GOT3 (cell line): Measurements from ENCODE around the gene MFSD6.

Source experiments
- DNase-seq: peaks from one replicate; lab custom pipeline; 2025; ENCODE audit warnings: mixed read lengths; lab: John Stamatoyannopoulos, UW

Gene MFSD6

DNA sequence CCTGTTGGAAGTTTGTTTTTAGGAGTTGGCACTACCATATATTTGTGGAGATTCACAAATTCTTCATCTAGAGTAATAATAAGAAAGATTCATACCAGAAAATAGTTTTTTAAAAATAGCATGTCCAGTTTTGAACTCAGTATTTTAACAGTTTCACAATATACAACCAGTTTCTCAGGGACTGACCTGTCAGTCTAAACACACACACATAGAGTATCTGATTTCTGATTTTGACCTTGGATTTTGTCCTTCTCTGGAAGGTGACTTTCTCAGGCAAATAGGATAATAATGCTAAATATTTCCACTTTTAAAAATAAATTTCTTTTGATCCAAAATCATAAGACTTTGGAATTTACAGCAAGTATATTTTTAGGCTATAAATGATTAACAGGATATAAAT lies 32.0 kb downstream of the MFSD6 start:
- no peak for DNase-seq

DNA sequence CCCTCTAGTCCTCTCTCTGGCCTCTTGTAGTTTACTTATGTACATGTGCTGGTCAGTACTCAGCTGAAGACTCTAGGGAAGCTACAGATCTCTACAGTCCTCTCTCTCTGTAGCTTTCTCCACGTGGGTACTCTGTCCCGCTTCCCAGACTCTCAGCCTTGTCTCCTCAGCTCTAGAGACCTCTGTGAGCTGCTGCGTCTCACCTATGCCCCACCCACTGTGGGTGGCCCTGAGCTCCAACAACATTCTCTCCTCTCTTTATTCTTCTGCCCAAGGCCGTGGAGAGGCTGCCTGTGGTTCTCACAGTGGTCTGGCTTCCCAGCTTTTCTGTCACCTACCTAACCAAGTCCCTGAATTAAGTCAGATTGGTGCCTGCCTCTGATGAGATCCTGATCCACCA lies 33.4 kb downstream of the MFSD6 start:
- no peak for DNase-seq

- no peak for DNase-seq
Measured at GRCh38 chr2:190443055-190443454, 34.9 kb downstream of the MFSD6 start.

- no peak for DNase-seq
Measured at GRCh38 chr2:190443778-190444481, 35.8 kb downstream of the MFSD6 start.

GRCh38 chr2:190444976-190445375 lies 36.8 kb downstream of the MFSD6 start:
- DNase-seq, result no peak

DNA sequence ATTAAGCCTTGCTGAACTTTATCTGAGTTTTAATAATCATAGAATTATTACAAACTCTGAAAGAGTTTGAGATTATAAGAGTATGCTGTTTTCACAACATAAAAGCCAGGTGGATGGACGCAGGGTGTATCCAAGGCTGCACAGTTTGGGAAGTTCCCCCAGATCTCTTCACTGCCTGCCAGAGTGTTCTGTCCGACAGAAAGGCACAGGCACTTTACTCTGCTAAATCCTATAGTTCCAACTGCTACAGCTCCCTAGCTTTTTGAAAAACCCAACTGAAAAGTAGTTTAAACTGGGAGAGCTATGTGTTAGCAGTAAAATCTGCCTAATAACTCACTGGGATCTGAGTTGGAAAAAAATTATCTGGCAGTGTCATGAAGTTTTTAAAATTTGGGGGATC lies 38.0 kb downstream of the MFSD6 start:
- no peak for DNase-seq

- DNase-seq, result no peak
Measured at GRCh38 chr2:190446750-190447516, 38.8 kb downstream of the MFSD6 start.

DNA sequence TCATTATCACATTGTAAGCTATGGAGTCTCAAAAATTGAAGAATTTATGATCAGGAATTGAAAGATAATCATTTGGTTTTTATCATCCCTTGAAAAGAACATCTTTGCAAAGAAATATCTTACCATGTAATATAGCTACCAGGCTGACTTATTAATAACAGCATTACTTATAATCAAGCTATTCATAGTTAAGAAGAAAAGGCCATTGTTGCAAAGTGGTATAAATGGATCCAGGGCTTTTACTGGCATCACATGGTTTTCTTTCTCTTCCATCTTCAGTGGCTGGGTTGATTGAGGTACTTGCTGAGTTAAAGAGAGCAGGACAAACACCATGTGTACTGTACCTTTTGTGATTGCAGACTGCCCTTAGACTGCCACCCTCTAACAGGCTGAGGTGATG lies 39.6 kb downstream of the MFSD6 start:
- no peak for DNase-seq

DNA sequence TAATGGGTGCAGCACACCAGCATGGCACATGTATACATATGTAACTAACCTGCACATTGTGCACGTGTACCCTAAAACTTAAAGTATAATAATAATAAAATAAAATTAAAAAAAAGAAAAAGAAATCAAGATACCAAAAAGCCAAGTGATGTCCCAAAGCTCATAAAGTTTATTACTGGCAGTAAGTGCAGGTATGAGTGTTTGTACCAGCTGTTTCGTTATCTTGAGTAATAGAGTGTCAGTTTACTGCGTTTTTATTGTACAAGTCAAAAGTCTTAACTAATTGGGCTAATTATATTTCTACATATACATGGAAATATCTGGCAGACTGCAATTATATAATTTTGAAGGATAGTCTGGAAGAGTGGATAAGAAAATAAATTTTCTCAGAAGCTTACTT lies 41.8 kb downstream of the MFSD6 start:
- DNase-seq, result no peak

GRCh38 chr2:190450363-190450762 lies 42.2 kb downstream of the MFSD6 start:
- no peak for DNase-seq

DNA sequence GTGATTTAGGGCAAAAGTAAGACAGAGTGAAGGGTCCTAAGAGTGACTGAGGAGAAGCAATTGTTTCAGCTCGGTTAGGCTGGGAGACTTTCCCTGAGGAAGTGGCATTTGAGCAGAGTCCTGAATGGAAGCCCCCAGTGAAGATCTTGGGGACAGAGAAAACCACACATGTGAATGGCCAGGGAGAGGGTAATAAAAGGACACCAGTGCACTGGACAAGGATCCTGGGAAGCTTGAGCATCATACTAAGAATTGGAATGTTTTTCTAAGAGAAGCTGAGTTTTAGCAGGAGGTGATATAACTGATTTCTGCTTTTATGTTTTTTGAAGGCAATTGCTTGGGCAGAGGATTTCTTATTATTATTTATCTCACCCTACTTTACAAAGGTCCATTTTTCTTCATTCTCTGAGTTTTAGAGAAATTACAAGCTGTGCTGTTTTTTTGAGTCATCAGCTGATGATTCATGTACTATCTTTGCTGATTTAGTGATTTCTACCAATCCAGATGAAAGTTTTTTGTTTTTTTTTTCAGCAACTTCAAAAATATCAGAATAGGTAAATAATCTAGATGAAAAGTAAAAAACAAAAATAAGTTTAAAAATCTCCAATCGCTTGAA lies 43.5 kb downstream of the MFSD6 start:
- no peak for DNase-seq

DNA sequence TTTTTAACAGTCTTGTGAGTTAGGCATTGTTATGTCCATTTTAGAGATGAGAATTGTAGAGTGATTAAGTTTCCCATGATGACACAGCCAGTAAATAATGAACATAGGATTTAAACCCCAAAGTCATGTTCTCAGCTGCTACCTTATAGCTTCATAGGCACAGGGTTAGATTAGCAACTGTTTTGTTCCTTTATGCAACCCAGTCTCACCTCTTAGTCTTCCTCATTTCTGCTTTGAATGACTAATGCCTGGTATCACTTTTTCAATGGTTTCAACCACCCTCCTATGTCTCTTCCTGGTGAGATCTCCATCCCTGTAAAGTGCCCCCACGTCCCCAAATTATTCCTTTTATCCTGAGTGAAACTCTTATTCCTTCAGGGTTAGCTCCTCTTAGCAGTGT lies 44.3 kb downstream of the MFSD6 start:
- no peak for DNase-seq

DNA sequence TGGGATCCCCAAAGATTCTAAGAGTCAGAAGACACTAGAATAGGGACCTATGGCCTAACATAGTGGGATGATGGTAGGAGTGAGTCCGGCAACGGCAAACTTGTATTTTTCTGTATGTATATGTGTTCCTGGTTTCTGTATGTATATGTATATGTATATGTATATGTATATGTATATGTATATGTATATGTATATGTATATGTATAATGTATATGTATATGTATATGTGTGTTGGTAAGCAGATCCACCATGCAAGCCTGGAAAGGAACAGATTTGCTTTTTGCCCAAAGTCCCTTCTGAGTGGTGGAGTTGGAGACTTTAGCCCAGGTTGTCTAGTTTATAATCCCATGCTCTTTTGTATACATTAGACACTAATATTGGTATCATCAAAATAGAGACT lies 46.6 kb downstream of the MFSD6 start:
- no peak for DNase-seq

- DNase-seq, result no peak
Measured at GRCh38 chr2:190455358-190456095, 47.4 kb downstream of the MFSD6 start.

DNA sequence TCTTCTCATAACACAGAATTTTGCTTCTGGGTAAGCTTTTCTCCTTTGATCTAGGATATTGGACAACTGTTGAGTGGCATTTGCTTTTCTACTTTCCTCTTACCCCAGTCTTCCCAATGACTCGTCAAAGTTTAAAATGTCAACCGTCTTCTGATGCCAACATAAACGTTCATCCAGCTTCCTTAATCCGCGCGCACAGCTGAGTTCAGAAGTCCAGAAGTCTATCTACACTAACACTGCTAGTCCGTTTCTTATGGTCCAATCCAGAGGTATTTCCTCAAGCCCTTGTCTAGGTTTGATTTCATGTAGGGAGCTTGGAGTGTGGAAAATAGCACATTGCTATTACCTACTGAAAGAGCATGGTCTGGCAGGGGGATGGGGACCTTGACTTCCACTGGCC lies 48.7 kb downstream of the MFSD6 start:
- DNase-seq, result no peak

GRCh38 chr2:190457256-190457655 lies 49.1 kb downstream of the MFSD6 start:
- no peak for DNase-seq

DNA sequence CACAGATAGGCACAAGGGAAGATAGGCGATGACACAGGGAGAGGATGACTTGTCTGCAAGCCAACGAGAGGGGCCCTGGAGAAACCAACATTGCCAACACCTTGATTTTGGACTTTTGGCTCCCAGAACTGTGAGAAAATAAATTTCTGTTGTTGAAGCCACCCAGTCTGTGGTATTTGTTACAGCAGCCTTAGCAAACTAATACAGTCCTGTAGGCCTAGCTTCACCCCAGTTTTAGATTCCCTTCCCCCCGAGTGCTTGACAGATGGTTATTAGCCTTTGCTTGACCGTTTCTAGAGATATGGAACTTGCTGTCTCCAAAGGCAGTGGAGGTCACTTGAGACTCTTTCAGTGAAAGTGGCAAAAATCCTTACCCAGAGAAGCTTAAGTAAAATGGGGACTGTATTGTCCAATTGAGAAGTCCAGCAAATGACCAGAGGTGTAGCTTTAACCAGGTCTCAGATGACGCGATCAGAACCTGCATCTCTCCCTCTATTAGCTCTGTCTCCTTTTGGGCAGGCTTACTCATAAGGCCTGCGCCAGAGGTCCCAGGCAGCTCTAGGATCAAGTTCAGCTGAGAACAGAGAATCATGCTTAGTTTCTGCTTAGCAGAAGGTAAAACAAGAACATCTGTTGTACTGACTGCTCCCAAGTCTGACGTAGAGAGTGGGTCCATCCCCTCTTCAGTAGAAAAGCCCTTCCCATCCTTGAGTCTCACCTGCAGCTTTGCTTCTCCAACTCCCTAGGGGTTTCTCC lies 50.4 kb downstream of the MFSD6 start:
- no peak for DNase-seq

- no peak for DNase-seq
Measured at GRCh38 chr2:190459881-190460280, 51.7 kb downstream of the MFSD6 start.

DNA sequence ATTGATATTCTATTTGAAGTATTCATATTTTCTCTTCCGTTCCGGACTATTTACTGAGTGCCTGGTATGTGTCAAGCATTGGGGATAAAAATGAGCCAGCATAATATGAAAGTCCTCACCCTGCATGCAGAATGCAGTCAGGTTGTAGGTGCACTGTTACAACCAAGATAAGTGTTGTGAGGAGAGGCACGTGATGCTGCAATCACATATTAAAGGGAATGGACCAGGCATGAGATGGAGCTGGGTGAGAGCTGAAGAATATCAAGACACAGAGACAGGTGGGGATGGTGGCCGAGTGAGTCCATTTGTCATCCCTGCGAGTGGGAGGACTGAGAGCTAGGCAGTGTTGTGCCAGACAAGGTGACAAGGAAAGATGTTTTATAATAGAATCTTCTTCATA lies 52.3 kb downstream of the MFSD6 start:
- no peak for DNase-seq

GRCh38 chr2:190462181-190462580 lies 54.0 kb downstream of the MFSD6 start:
- no peak for DNase-seq

- DNase-seq, result no peak
Measured at GRCh38 chr2:190462611-190463010, 54.5 kb downstream of the MFSD6 start.

DNA sequence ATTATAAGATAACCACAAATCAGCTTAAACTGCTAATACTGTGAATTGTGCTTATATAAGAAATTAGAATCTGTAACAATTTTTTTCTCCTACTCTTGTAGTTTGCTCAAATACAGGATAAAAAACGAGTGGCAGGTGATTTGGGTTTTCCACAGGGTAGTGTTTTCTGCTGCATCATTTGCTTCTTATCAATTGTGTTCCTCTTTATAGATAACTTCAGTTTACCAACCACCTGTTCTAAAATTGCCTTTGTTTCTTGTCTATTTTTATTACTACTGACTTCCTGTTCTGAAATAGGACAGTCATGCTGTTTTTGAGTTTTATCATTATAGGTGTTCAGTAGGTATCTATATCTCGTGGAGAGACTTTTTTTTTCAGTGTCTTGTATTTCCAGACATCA lies 56.9 kb downstream of the MFSD6 start:
- DNase-seq, result no peak
